Esophagus muscularis mucosa (tissue), 4 donors: Measurements from ENCODE around the gene SPATA3.

Experiments used
- EP300 ChIP-seq: sonication (generic); formaldehyde crosslinking; IDR thresholded peaks from one replicate; pipeline ENCODE4 v1.6.1; 2017; ENCODE audit warnings: antibody characterized with exemption
- POLR2A ChIP-seq: fragments of 450-650 bp; IDR thresholded peaks from one replicate; pipeline ENCODE4 v1.6.1; 2017; ENCODE audit warnings: antibody characterized with exemption, moderate library complexity, mild to moderate bottlenecking, low read depth
- TF ChIP-seq, protein P1 (sequence below), 3 experiments: fragments of 200-600 bp in 2 of 3; fragments of 450-650 bp in 1 of 3; sonication (generic) in 2 of 3; IDR thresholded peaks; one replicate each; pipeline ENCODE4 v1.5.1; 2017 to 2019; ENCODE audit warnings: antibody characterized with exemption in 3 of 3, mild to moderate bottlenecking in 2 of 3, moderate library complexity in 1 of 3

DNA sequence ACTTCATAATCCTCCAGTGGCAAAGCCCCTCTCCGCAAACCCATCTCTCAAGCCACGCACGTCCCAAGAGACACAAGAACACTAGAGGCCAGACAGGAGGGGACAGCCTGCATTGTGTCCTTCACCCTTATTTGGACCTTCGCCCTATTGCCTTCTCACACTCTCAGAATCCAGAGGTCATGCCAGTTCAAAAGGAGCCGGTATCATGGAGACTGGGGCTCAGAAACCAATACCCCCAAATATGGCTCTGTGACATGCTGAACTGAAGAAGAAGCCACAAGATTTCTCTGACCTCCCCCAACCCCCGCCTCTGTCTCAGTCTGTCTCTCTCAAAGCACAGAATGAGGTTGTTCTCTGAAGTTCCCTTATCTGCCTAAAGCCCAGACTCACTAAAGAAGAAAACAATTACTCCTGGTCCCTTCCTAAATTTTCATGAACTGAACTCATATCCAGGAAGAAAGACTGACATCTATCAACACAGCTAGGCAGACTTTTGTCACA is 19.2 kb upstream of the SPATA3 start:
- TF ChIP-seq, protein P1, sequence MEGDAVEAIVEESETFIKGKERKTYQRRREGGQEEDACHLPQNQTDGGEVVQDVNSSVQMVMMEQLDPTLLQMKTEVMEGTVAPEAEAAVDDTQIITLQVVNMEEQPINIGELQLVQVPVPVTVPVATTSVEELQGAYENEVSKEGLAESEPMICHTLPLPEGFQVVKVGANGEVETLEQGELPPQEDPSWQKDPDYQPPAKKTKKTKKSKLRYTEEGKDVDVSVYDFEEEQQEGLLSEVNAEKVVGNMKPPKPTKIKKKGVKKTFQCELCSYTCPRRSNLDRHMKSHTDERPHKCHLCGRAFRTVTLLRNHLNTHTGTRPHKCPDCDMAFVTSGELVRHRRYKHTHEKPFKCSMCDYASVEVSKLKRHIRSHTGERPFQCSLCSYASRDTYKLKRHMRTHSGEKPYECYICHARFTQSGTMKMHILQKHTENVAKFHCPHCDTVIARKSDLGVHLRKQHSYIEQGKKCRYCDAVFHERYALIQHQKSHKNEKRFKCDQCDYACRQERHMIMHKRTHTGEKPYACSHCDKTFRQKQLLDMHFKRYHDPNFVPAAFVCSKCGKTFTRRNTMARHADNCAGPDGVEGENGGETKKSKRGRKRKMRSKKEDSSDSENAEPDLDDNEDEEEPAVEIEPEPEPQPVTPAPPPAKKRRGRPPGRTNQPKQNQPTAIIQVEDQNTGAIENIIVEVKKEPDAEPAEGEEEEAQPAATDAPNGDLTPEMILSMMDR (IDR thresholded peaks at IDR 0.05): no peak
- TF ChIP-seq EP300: no peak
- no peak for TF ChIP-seq POLR2A
